GM08714 (cell line): ENCODE measurements around the gene LYG2.
"Not testable (repeated sequence)": the region's sequence is repeated elsewhere in the genome, so short reads cannot be mapped to it uniquely, and the experiment has no call there.

ENCODE experiments used
- H3K4me3 ChIP-seq: fragments of 200-500 bp; sonication (Bioruptor generic); 2 replicates; pipeline ENCODE4 v1.5.1; 2014; ENCODE audit warnings: mild to moderate bottlenecking, low read length, inconsistent platforms
- ZNF274 ChIP-seq: IDR thresholded peaks from 2 replicates; pipeline ENCODE4 v1.6.1; 2012; ENCODE audit warnings: mild to moderate bottlenecking, low read depth, low read length

Gene LYG2, protein sequence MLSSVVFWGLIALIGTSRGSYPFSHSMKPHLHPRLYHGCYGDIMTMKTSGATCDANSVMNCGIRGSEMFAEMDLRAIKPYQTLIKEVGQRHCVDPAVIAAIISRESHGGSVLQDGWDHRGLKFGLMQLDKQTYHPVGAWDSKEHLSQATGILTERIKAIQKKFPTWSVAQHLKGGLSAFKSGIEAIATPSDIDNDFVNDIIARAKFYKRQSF

DNA sequence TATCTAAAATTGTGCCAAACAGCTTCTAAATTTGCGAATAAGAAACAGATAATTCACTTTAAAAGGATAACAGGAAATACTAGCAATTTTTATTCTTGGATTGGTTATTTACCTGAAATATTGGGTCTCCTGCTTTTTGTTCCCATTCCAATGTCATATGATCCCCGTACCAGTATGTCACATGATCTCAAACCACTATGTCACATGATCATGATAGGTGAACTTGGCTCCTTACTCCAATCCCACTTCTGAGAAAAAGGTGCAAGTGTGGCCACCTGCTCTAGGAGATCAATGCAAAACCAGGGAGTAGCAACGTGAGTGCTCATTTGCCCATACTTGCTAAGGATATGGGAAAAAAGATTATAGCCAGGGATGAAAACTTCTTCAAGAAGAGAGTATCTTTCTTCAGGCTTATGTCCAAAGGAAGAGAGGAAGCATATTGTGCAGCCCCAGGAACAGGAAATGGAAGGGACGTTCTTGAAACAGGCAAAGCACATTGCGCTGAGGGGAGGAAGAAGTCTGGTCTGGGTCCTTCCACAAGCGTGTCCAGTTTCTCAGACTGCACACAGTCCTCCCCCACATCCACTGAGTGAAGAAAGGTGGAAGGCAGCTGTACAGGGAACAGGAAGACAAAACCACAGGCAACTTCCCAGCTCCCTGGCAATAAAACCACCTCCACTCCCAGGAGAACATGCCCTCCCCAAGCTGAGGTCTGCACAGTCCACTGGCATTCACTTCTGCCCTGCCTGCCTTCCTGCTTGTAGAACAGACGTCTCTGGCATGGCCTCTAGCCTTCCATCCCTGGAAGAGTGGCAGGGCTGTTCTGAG lies at the start of gene LYG2:
Gene LYG2, minus strand, starts transcription at position 176 of the 828 bp plus-strand sequence. CDS start 1,406 bp downstream, outside the sequence.
- no peak within 1 kb of the TSS for H3K4me3 ChIP-seq
- TF ChIP-seq ZNF274, result no peak

DNA sequence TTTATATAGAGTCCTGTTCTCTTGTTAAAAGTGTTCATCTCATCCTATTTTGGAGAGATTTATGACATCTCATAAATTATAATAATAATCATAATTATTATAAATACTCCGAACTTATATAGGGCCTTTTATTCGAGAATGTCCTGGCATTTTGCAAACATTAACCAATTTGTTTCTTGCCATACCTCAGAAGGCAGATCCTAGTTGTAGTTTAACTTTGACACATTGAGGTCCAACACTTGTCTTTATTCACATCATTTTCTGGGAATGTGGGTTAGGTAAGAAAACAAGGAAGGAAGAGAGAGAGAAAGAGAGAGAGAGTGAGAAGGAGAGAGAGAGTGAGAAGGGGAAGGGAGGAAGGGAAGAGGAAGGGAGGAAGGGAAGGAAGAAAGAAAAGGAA lies 45.6 kb upstream of the LYG2 start, which contains the start of gene LYG1:
Gene LYG1, minus strand, starts transcription at position 101 of the 400 bp plus-strand sequence. CDS start 5,527 bp downstream, outside the sequence.
- not testable (repeated sequence) for H3K4me3 ChIP-seq

DNA sequence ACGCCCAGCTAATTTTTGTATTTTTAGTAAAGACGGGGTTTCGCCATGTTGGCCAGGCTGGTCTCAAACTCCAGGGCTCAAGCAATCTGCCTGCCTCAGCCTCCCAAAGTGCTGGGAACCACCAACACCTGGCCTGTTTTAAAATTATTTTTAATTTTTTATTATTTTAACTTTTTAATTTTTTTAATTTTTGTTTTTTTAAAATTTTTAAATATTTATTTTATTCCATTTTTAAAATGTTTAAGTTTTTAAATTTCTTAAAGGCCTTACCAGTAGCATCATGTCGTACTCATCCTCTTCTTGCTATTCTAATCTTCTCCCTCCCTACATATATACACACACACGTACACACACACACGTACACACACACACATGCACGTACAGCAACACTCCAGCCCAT lies 44.1 kb upstream of the LYG2 start:
- TF ChIP-seq ZNF274, result no peak
- H3K4me3 ChIP-seq, result no peak overlapping the region

DNA sequence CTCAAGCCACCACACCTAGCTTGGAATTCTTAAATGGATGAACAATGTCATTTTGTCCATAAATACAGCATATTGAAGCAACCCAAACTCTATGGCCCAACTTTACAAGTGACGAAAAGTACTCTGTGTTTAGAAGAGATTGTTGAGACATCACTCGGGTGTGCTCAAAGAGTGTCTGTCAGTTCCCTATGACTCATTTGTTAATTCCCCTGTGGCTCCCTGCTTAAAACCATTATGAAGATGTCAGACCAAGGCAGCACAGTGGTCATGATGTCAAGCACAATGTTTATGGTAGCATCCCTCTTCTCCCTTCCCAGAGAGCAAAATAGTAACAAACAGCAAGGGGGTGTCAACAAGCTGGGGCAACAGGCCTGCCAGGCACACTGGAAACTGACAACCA lies 42.5 kb upstream of the LYG2 start:
- H3K4me3 ChIP-seq, result no peak overlapping the region
- no peak for TF ChIP-seq ZNF274

DNA sequence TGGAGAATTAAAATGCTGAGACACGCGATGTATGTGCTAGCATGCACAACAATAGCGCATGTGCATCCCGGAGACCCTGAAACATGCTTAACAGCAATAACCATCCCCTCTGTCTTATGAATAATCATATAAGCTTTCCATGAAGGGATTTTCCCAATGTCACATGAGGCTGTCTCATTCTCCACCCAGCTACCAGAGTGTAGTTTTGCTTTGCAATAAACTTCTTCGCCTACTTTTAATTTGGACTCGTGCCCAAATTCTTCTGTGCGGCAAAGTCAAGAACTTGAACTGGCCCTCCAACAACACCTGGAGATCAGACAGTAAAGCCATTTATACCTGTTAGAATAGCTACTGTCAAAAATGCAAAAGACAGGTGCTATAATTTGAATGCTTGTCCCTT lies 30.1 kb upstream of the LYG2 start:
- H3K4me3 ChIP-seq, result no peak overlapping the region
- no peak for TF ChIP-seq ZNF274

DNA sequence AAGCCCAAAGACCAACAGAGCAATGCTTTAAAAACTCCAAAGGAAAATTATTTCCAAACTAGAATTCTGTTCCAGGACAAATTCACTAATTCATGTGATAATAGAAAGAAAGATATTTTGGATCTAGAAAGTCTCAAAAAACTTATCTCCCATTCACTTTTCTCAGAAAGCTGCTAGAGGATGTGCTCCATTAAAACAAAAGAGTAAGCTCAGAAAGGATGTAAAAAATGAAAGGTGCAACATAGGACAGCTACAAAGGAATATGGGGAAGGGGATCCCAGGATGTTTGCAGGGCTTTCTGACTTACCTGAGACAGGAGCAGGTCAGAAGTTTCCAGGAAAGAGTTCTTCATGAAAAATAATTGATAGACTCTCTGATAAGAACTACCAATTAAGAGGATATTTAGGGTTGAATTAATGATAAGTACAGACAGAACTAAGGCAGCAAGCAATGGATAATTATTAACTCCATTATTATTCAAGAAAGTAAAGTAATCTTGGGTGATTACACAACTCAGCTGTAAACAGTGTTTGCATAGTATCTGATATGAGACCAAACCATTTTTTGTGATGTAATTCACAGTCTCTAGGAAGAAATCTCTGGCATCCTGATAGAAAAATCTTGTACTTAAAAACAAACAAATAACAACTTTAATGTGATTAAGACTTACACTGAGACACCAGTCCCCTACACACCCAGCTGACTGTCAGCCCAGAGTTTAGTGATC lies 24.7 kb upstream of the LYG2 start:
- no peak overlapping the region for H3K4me3 ChIP-seq
- TF ChIP-seq ZNF274, result no peak

DNA sequence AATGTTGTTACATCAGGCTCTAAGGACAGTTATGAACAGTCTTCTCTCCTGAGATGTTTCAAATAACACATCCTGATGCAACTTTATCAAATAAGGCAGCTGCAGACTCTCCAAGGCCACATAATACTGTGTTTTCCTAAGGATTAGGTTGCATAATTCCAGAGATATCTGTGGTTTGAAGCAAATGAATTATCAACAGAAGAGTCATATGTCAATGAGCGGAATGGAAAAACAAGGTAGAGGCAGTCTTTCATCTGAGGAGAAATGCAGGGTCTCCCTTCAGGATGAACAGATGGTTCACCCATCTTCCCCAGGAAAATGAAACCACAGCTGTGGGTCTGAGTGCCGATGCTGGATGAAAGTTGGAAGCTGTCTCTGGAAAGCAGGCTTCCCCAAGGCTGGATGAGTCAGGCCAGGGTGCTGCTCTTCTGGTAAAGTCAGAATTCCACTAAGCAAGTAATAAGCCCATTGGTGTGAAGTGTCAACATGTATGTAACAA lies 23.4 kb upstream of the LYG2 start:
- TF ChIP-seq ZNF274, result no peak
- H3K4me3 ChIP-seq, result no peak overlapping the region

DNA sequence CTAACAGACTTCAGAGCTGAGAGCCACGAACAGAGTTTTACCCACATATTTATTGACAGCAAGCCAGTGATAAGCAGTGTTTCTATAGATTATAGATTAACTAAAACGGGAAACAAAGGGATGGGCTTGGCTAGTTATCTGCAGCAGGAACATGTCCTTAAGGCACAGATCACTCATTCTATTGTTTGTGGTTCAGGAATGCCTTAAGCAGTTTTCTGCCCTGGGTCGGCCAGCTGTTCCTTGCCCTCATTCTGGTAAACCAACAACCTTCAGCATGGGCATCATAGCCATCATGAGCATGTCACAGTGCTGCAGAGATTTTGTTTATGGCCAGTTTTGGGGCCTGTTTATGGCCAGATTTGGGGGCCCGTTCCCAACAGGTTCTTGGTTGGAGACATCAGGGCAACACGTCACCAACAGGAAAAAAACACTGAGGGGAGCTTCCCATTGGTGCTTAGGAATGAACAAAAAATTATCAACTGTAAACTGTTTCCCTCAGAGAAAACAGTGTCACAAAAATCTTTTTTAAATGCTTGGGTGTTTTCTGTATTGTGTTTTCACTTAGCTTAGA lies 22.8 kb upstream of the LYG2 start:
- H3K4me3 ChIP-seq, result not testable (repeated sequence)

DNA sequence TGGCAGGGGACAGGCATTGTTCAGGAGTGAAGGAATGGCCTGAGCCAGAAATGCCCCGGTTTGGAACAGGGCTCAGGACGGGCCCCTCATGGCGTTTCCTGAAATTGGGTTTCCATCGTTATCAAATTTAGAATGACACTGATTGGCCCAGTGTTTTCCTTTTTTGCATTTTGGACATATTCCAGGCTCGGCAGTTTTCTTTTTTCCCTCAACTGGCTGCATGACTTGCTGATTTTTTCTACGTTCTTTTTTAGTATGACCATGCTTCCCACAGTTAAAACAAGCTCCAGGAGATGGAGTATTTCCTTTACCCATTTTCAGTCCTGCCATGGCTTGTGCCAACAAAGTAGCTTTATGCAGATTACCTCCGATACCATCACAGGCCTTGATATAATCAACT lies 20.4 kb upstream of the LYG2 start:
- no peak for TF ChIP-seq ZNF274
- H3K4me3 ChIP-seq, result no peak overlapping the region

DNA sequence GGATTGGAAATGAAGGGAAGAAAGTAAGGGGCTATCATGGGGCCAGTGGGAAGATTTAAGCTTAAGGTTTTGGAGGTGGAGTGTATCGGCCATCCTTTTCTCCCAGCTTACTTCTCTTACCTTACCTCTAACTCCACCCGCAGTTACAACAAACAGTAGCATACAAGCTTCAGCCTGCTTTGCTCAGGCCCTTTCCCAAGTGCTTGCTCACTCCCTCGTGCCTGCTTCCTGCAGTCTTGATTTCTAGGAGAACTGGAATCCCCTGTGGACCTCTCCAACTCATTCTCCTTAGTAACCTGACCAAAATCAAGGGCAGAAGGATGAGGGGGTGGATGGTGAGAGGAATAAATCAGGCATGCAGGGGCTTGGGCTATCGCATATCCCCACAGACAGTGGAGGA lies 5.8 kb upstream of the LYG2 start:
- TF ChIP-seq ZNF274, result no peak
- no peak overlapping the region for H3K4me3 ChIP-seq

DNA sequence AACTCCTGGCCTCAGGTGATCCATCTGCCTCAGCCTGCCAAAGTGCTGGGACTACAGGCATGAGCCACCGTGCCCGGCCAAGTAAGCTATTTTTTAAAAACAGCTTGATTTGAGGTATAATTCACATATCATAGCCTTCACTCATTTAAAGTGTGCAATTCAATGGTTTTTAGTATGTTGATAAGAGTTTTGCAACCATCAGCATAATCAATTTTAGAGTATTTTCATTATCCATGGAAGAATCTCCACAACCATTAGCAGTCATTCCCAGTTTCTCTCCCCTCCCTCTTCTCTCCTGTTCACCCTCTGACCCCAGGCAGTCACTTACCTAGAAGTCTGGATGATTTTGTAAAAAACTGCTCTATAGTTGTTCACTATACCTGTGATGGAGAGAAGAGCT lies 4.7 kb upstream of the LYG2 start:
- no peak for TF ChIP-seq ZNF274

DNA sequence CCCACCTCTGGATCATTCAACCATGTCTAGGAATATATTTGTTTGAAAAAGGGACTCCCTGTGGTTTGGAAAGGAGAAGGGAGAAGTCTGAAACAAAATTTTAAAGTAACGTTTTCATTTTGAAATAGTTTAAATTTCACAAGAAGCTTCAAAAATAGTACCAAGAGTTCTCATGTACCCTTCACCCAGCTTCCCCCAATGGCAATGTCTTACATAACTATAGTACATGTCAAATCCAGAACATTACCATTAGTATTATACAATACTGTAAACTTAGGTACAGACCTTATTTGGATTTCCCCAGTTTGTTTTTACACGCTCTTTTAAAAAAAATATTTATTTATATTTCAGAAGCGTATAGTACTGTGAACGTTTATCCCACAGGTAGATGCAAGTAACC lies 4.0 kb upstream of the LYG2 start:
- no peak for TF ChIP-seq ZNF274
- no peak overlapping the region for H3K4me3 ChIP-seq

More for the DNA sequence above, 4.7 kb upstream of the LYG2 start:
- H3K4me3 ChIP-seq, result no peak overlapping the region

DNA sequence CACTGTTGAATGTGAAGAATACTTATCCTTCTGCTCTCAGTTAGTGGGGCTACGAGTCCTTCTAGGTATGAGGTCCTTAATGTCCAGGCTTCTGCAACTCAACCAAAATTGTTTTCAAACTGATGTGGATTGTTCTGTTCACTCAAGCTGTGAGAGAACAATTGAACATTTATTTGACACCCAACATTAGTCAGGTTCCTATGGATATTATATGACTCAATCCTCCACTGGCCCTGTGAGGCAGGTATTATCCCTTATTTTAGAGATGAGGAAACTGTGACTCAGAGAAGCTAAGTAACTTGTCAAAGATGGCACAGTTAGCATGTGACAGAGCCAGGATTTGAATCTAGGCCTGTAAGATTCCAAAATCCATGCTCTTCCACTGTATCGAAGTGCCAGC lies 1.2 kb upstream of the LYG2 start:
- TF ChIP-seq ZNF274, result no peak

DNA sequence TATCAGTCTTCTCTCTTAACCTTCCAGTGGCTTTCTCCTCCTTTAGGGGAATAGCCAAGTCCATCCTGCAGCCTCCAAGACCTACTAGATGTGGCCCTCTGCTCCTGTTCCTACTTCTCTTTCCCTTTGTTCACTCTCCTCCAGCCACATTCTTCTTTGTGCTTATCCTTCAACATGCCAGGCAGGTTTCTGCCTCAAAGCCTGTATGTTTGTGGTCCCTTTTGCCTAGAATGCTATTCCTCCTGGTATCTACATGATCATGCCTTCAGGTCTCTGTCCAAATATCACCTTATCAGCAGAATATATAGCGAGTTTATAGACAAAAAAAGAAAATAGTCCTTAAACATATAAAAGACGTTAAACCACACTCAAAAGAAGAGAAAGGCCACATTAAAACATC lies 5.5 kb downstream of the LYG2 start:
- TF ChIP-seq ZNF274, result no peak
- H3K4me3 ChIP-seq, result no peak overlapping the region

More for the DNA sequence above, 1.2 kb upstream of the LYG2 start:
- no peak overlapping the region for H3K4me3 ChIP-seq
